Dermis lymphatic vessel endothelial cell (primary cell): Measurements from ENCODE around the gene ALG12. TPM values are rescaled to one million over a fixed set of nuclear protein-coding genes. Genes with fewer than 3 reads are reported as not detected.

Experiments used
- total RNA-seq: library from RNA; depleted of rRNA; stranded (reverse); fragments of >200 nt; gene quantifications from 2 replicates; pipeline ENCODE4 v1.2.1, GENCODE V29; 2014

Gene ALG12
- 15.4 and 17.4 TPM in 2 replicates for total RNA-seq

DNA sequence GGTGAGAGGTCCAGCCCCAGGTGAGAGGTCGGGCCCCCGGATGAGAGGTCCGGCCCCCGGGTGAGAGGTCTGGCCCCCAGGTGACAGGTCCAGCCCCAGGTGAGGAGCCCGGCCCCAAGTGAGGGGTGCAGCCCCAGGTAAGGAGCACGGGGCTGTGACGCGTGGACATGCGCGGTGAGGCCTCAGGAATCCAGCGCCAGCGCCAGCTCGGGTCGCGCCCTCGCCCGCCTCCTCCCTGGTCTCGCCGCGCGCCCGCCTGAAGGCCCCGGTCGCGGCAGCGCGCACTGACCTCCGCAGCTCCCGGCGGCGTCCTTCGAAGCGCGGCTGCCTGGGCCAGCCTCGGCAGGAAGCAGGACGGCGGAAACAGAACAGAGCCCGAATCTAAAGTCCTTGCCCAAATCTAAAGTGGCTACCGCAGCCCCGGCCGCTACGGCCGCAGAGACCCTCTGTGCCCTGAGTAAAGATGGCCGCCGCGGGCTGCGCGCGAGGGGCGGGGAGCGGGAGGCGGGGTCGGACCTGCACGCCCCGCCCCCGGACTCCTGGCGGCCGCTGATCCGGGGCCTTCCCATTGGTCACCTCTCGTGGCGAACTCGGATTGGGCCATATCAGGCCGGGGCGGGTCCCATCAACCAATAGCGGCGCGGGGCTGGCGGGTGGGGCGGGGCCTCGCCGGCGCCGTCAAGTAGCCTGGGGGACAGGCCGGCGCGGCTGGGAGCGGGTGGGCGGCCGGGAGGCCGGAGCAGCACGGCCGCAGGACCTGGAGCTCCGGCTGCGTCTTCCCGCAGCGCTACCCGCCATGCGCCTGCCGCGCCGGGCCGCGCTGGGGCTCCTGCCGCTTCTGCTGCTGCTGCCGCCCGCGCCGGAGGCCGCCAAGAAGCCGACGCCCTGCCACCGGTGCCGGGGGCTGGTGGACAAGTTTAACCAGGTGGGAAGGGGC lies at the start of gene ALG12, which contains the start of gene CRELD2:
Gene ALG12, minus strand, starts transcription at position 465 of the 937 bp plus-strand sequence. CDS start 4,673 bp downstream, outside the sequence.
Gene CRELD2, plus strand, starts transcription at position 661 of the 937 bp plus-strand sequence. Its CDS starts 136 bp downstream, at position 797.

DNA sequence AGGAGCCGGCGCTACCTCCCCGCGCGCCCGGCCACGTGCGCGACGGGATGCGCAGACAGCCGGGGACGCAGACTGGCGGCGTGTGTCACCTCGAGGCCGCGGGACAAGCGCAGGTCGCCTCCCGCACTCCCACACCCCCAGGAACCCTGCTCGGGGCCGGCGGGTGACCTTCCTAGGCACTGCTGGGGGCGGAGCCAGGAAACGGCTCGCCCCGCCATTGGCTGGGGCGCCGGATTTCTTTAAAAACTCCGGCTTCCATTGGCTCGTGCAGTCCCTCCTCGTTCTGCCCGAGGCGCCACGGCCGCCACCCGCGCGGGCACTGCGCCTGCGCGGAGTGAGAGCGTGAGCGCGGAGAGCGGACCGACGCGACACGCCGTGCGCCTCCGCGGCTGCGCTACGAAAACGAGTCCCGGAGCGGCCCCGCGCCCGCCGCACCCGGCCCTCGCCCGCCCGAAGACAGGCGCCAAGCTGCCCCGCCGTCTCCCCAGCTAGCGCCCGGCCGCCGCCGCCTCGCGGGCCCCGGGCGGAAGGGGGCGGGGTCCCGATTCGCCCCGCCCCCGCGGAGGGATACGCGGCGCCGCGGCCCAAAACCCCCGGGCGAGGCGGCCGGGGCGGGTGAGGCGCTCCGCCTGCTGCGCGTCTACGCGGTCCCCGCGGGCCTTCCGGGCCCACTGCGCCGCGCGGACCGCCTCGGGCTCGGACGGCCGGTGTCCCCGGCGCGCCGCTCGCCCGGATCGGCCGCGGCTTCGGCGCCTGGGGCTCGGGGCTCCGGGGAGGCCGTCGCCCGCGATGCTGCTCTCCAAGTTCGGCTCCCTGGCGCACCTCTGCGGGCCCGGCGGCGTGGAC lies 42.1 kb upstream of the ALG12 start, which contains the start of gene PIM3:
Gene PIM3, plus strand, starts transcription at position 614 of the 846 bp plus-strand sequence. Its CDS starts 176 bp downstream, at position 790.

DNA sequence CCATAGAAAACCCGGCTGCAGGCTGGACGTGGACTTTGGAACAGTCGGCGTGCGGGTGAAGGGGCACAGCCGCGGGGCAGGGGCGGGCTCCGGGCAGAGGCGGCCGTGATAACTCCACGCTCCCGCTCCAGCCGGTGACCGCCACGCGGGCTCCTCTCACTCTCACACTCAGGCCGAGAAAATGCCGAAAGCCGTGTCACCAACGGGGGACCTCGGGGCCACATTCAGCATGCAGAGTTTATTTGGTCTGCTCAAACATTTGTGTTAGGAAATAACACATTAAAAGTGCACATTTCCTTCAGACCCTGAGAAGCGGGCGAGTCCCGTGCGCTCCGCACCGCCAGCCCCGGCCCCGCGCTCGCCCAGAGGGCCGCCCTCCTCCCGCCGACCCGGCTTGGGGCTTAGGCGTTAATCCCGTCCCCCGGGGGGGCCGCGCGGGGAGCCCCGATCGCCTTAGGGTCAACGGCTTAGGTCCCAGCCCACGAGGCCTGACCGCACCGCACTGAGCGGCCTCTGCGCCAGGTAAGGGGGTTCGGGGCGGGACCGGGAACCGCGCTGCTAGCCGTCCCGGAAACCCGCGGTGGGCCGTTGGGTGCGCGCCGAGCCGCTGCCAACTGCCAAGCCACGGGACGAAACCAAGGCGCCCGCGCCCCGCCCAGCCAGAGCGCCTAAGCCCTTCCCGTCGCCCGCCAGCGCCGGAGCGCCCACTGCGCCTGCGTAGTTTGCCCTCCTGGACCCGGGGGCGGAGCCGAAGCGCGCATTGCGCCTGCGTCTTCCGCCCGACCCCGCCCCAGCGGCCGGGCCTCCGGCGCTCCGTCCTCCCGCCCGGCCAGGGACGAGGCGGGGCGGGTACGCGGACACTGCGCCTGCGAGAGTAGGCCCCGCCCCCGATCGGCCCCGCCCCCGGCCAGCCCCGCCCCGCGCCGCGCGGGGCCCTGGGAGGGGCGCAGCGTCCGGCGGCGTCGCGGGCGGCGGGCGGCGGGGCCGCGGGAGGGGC lies 65.0 kb downstream of the ALG12 start, which contains the start of gene ZBED4:
Gene ZBED4, plus strand, starts transcription at position 947 of the 997 bp plus-strand sequence. CDS start 29,819 bp downstream, outside the sequence.

Other genes with a start within 250 kb of the ALG12 start
- 21.0 and 26.8 TPM in 2 replicates for gene BRD1, start 90.6 kb downstream of the ALG12 start, total RNA-seq
- gene ZBED4, start 64.6 kb downstream of the ALG12 start, total RNA-seq, result 11.9 and 14.4 TPM in 2 replicates
- 61.8 and 79.5 TPM in 2 replicates for gene CRELD2, start 196 bp upstream of the ALG12 start, total RNA-seq
- gene PIM3, start 42.3 kb upstream of the ALG12 start, total RNA-seq, result 147 and 270 TPM in 2 replicates
- gene IL17REL, start 94.3 kb upstream of the ALG12 start, total RNA-seq, result under 0.01 TPM in 1 of 2 replicates, not detected in the other
- not detected in 2 replicates for gene TTLL8, start 139.9 kb upstream of the ALG12 start, total RNA-seq
- gene MLC1, start 167.0 kb upstream of the ALG12 start, total RNA-seq, result not detected in 2 replicates
- 26.8 and 32.8 TPM in 2 replicates for gene MOV10L1, start 171.6 kb upstream of the ALG12 start, total RNA-seq